Body of pancreas (tissue), 4 donors: Measurements from ENCODE around the gene NAXE. TPM values are rescaled to one million over a fixed set of nuclear protein-coding genes. Genes with fewer than 3 reads are reported as not detected.

ENCODE experiments used
- ATAC-seq: fragments of 150-250 bp; one replicate; pipeline ENCODE4 v1.9.1; 2016
- DNase-seq, 4 donors: peaks; one replicate each; pipeline ENCODE4 v3.0.0-alpha.2; 2019
- H3K27ac ChIP-seq, 4 donors: fragments of 200-600 bp; sonication (generic); 1 replicate in 3 of 4; 2 replicates in 1 of 4; pipeline versions ENCODE4 v1.5.1 to v1.6.1; 2016 to 2019; ENCODE audit warnings: mild to moderate bottlenecking in 1 of 4, mixed read lengths in 1 of 4, moderate library complexity in 1 of 4
- H3K27me3 ChIP-seq, 2 donors: fragments of 200-600 bp; sonication (generic); one replicate each; pipeline ENCODE4 v1.6.0; 2016; ENCODE audit warnings: mild to moderate bottlenecking in 1 of 2
- H3K36me3 ChIP-seq, 2 donors: fragments of 200-600 bp; sonication (generic); replicated peaks in 1 of 2; 2 replicates each; pipeline ENCODE4 v1.5.1; 2016; ENCODE audit warnings: low read depth in 2 of 2; ENCODE audit not compliant: insufficient read depth in 1 of 2
- H3K4me1 ChIP-seq: fragments of 200-600 bp; sonication (generic); one replicate; pipeline ENCODE4 v1.6.0; 2016
- H3K4me3 ChIP-seq, 2 donors: fragments of 200-600 bp; sonication (generic); 1 replicate in 1 of 2; 2 replicates in 1 of 2; pipeline ENCODE4 v1.5.1; 2016 to 2019
- H3K9me3 ChIP-seq, 3 donors: fragments of 200-600 bp; sonication (generic); 1 replicate in 2 of 3; 2 replicates in 1 of 3; pipeline ENCODE4 v1.5.1; 2016
- CTCF ChIP-seq, 7 experiments: fragments of 450-650 bp in 4 of 7; fragments of 200-600 bp in 3 of 7; sonication (generic) in 3 of 7; IDR thresholded peaks; one replicate each; pipeline ENCODE4 v1.5.1; 2016 to 2019; ENCODE audit warnings: antibody characterized with exemption in 7 of 7
- POLR2A ChIP-seq, 3 donors: fragments of 450-650 bp; IDR thresholded peaks; one replicate each; pipeline ENCODE4 v1.6.1; 2016; ENCODE audit warnings: antibody characterized with exemption in 3 of 3, mild to moderate bottlenecking in 2 of 3
- WGBS, 2 donors: methylation state at CpG; one replicate each; pipeline ENCODE4 v1.1.5; 2017; 5-methylcytosine and 5-hydroxymethylcytosine counted together
- intact Hi-C: fragments of 100-400 bp; cut with DNase I; formaldehyde crosslinking; loops from one replicate; pipeline ENCODE4 v1.15.1; 2023
- total RNA-seq, 2 donors: library from RNA; depleted of rRNA; stranded (reverse); fragments of >200 nt; gene quantifications; one replicate each; pipeline ENCODE4 v1.1.0, GENCODE V29; 2016

Gene NAXE
- total RNA-seq, 2 donors from 2014 or later, result 46.1 to 62.8 TPM

- Histone ChIP-seq H3K36me3 (peaks cover 0 to 9% of the 10 kb centered on the region in 2 donors), H3K4me3 (no peak overlapping the region), H3K27me3 (no peaks in the 10 kb centered on the region), H3K9me3 (no peaks in the 10 kb centered on the region), H3K27ac (no peak overlapping the region), H3K4me1 (peaks cover 24% of the 10 kb centered on the region)
- 89 to 95% methylated on average over 4 to 5 of the region's 5 CpGs for WGBS, 2 donors
- no peak for DNase-seq
- TF ChIP-seq POLR2A (IDR thresholded peaks at IDR 0.05) (no peak), CTCF (IDR thresholded peaks at IDR 0.05) (no peak)
- intact Hi-C loops, result no loop called here
- no peak for ATAC-seq
Observed at GRCh38 chr1:156598125-156598524, 6.5 kb downstream of the NAXE start.

GRCh38 chr1:156598731-156599432, 7.3 kb downstream of the NAXE start:
- 86 to 96% methylated on average over 4 of the region's 4 CpGs for WGBS, 2 donors
- intact Hi-C loops, result no loop called here
- DNase-seq (no peak), ATAC-seq (no peak)
- H3K27me3 ChIP-seq, result no peaks in the 10 kb centered on the region
- peaks cover 24% of the 10 kb centered on the region for H3K4me1 ChIP-seq
- no peak overlapping the region for H3K27ac ChIP-seq
- peaks cover 0 to 9% of the 10 kb centered on the region in 2 donors for H3K36me3 ChIP-seq
- no peak overlapping the region for H3K4me3 ChIP-seq
- no peaks in the 10 kb centered on the region for H3K9me3 ChIP-seq
- no peak for TF ChIP-seq POLR2A (IDR thresholded peaks at IDR 0.05)
- no peak for TF ChIP-seq CTCF (IDR thresholded peaks at IDR 0.05)

- 49 to 68% methylated on average over 3 of the region's 3 CpGs for WGBS, 2 donors
- no peak for ATAC-seq
- intact Hi-C loops, result no loop called here
- peaks cover 24% of the 10 kb centered on the region for H3K4me1 ChIP-seq
- peaks cover 0 to 9% of the 10 kb centered on the region in 2 donors for H3K36me3 ChIP-seq
- H3K27ac ChIP-seq, result no peak overlapping the region
- DNase-seq, result no peak
- no peaks in the 10 kb centered on the region for H3K9me3 ChIP-seq
- TF ChIP-seq CTCF (IDR thresholded peaks at IDR 0.05) (peak in 1 of 7 experiments; percentile 11), POLR2A (IDR thresholded peaks at IDR 0.05) (no peak)
- no peak overlapping the region for H3K4me3 ChIP-seq
- H3K27me3 ChIP-seq, result no peaks in the 10 kb centered on the region
Observed at GRCh38 chr1:156599811-156600210, 8.2 kb downstream of the NAXE start.

- WGBS, 2 donors, result 2 to 4% methylated on average over 13 of the region's 13 CpGs
- no peaks in the 10 kb centered on the region for H3K27me3 ChIP-seq
- H3K9me3 ChIP-seq, result no peaks in the 10 kb centered on the region
- peak overlapping the region in 3 of 4 donors; percentile 53 to 77 (median 68) for H3K27ac ChIP-seq
- no peak for TF ChIP-seq CTCF (IDR thresholded peaks at IDR 0.05)
- no peak for TF ChIP-seq POLR2A (IDR thresholded peaks at IDR 0.05)
- H3K36me3 ChIP-seq, result peaks cover 0 to 9% of the 10 kb centered on the region in 2 donors
- DNase-seq (no peak), ATAC-seq (no peak)
- peak overlapping the region; percentile 61 to 97 for H3K4me3 ChIP-seq
- intact Hi-C loops, result no loop called here
- peaks cover 24% of the 10 kb centered on the region for H3K4me1 ChIP-seq
Observed at GRCh38 chr1:156600733-156601121, 9.2 kb downstream of the NAXE start.
